Endometrial microvascular endothelial cells (primary cell): ENCODE data around the gene OXSR1. TPM values are rescaled to one million over a fixed set of nuclear protein-coding genes. Genes with fewer than 3 reads are reported as not detected.

Experiments used
- in situ Hi-C: cut with HindIII; loops from 2 replicates; pipeline ENCODE4 v1.10.0; 2017; ENCODE audit warnings: low sequenced_read_pairs, low pct_unique_long_range_greater_than_20kb; ENCODE audit errors: inconsistent ontology term
- total RNA-seq: library from RNA; depleted of rRNA; stranded (reverse); fragments of >200 nt; gene quantifications from one replicate; pipeline ENCODE4 v1.2.3, GENCODE V29; 2015; ENCODE audit errors: inconsistent ontology term

Gene OXSR1
- 31.7 TPM for total RNA-seq

- in situ Hi-C loops = no loop called here
Observed at GRCh38 chr3:38164952-38165721, at the start of gene OXSR1. OXSR1 (plus strand) TSS chr3:38165537; CDS start chr3:38165877, 340 bp downstream.

- in situ Hi-C loops = no loop called here
Observed at GRCh38 chr3:38115645-38116427, 49.5 kb upstream of the OXSR1 start.

GRCh38 chr3:38116471-38117162, 48.7 kb upstream of the OXSR1 start:
- in situ Hi-C loops = no loop called here

GRCh38 chr3:38117163-38117716, 48.1 kb upstream of the OXSR1 start:
- in situ Hi-C loops = no loop called here

GRCh38 chr3:38117748-38118420, 47.5 kb upstream of the OXSR1 start:
- in situ Hi-C loops = no loop called here

GRCh38 chr3:38118421-38119247, 46.7 kb upstream of the OXSR1 start:
- in situ Hi-C loops = no loop called here

GRCh38 chr3:38119248-38119544, 46.1 kb upstream of the OXSR1 start:
- in situ Hi-C loops = no loop called here

- in situ Hi-C loops = no loop called here
Observed at GRCh38 chr3:38119821-38120692, 45.3 kb upstream of the OXSR1 start.

- in situ Hi-C loops = no loop called here
Observed at GRCh38 chr3:38120693-38121450, 44.5 kb upstream of the OXSR1 start.

GRCh38 chr3:38121451-38121831, 43.9 kb upstream of the OXSR1 start:
- in situ Hi-C loops = no loop called here

GRCh38 chr3:38121832-38122461, 43.4 kb upstream of the OXSR1 start:
- in situ Hi-C loops = no loop called here

GRCh38 chr3:38122712-38123290, 42.5 kb upstream of the OXSR1 start:
- in situ Hi-C loops = no loop called here

- in situ Hi-C loops = loop anchor here (25.0 kb wide), 1 partner anchor 113 kb away; no protein-coding TSS in a partner anchor
Observed at GRCh38 chr3:38124324-38125122, 40.8 kb upstream of the OXSR1 start.

- in situ Hi-C loops = loop anchor here (25.0 kb wide), 1 partner anchor 112 kb away; no protein-coding TSS in a partner anchor
Observed at GRCh38 chr3:38125305-38126120, 39.8 kb upstream of the OXSR1 start.
